HG03378 (cell line): ENCODE results near the gene COX5A.
"Not testable (repeated sequence)": the region's sequence is repeated elsewhere in the genome, so short reads cannot be mapped to it uniquely, and the experiment has no call there.

Experiments
- ATAC-seq: cut with Tn5 transposase; IDR thresholded peaks from one replicate; pipeline ENCODE4 v1.9.1; 2021; ENCODE audit warnings: mild to moderate bottlenecking, moderate library complexity; ENCODE audit not compliant: unreplicated experiment

The COX5A gene

GRCh38 chr15:74902295-74903075 is 35.4 kb downstream of the COX5A start:
- ATAC-seq: no peak

- ATAC-seq: no peak
These were observed 36.2 kb downstream of the COX5A start for GRCh38 chr15:74901612-74902063.

DNA sequence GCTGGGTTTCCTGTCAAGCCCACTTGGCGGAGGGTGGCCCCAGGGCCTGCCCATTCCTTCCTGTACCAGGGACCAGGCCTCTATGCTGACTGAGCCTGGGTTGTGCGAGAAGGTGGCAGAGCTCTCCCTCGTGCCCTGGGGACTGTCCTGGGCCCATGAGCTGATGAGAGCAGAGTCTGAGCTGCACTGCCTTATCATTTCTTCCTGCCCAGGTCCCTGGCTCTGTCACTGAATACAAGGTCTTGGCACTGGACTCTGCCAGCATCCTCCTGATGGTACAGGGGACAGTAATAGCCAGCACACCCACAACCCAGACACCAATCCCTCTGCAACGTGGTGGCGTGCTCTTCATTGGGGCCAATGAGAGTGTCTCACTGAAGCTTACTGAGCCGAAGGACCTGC is 40.6 kb downstream of the COX5A start:
- ATAC-seq: no peak

GRCh38 chr15:74896316-74896715 is 41.6 kb downstream of the COX5A start:
- no peak for ATAC-seq

DNA sequence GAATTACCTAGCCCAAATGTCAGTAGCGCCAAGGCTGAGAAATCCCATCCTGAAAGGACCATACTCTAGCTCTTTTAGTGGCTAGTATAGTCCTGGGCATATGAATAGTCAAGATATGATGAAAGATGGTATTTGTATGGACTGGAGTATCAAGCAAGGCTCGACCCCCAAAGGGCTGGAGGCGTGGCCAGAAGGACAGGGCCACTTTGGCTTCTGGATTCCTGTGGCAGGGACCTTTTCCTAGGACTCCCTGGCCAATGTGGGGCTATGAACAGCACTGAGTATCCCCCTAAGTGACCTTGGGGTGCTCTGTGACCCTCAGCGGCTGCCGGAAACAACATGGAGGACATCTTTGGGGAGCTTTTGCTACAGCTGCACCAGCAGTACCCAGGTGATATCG is 42.0 kb downstream of the COX5A start:
- no peak for ATAC-seq

- ATAC-seq: not testable (repeated sequence)
These were observed 43.5 kb downstream of the COX5A start for GRCh38 chr15:74894383-74894782.

- no peak for ATAC-seq
These were observed 44.2 kb downstream of the COX5A start for GRCh38 chr15:74893627-74894026.

DNA sequence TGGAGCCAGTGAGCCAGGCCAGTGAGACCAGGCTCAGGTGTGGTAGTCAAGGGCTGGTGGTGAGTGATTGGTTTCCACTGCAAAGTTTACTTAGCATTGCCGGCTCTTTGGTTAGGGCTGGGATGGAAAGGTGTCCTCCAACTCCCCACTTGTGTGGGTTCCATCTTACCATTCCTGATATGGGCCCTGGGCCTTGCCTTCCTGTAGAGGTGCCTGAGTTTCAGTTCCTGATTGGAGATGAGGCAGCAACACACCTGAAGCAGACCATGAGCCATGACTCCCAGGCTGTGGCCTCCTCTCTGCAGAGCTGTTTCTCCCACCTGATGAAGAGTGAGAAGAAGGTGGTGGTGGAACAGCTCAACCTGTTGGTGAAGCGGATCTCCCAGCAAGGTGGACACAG is 44.9 kb downstream of the COX5A start:
- ATAC-seq: no peak

- no peak for ATAC-seq
These were observed 45.6 kb downstream of the COX5A start for GRCh38 chr15:74892313-74892712.

GRCh38 chr15:74891469-74891868 is 46.4 kb downstream of the COX5A start:
- no peak for ATAC-seq

- no peak for ATAC-seq
These were observed 47.3 kb downstream of the COX5A start for GRCh38 chr15:74890665-74890960.

GRCh38 chr15:74889883-74890664 is 47.8 kb downstream of the COX5A start, which contains the start of gene MPI:
MPI (plus strand) TSS chr15:74890042; CDS start chr15:74890074, 32 bp downstream.
- ATAC-seq: peak; percentile 68

GRCh38 chr15:74889390-74889882 is 48.4 kb downstream of the COX5A start:
- no peak for ATAC-seq

DNA sequence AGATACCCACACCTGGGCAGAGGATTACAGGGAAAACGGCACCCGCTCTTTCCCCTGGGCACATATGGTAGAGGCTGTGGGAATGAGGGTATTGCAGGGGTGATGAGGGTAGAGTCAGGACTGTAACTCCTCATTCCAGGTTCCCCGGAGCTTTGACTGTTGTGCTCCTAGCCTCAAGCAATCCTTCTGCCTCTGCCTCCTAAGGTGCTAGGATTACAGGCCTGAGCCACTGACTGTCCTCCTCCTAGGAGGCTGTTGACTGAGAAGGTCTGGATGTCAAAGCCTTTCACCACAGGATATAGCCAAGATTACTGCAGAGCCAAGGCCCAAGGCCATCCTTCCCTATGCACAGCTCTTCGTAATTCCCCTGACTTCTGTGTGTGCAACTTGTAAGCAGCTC is 49.2 kb downstream of the COX5A start:
- ATAC-seq: no peak

DNA sequence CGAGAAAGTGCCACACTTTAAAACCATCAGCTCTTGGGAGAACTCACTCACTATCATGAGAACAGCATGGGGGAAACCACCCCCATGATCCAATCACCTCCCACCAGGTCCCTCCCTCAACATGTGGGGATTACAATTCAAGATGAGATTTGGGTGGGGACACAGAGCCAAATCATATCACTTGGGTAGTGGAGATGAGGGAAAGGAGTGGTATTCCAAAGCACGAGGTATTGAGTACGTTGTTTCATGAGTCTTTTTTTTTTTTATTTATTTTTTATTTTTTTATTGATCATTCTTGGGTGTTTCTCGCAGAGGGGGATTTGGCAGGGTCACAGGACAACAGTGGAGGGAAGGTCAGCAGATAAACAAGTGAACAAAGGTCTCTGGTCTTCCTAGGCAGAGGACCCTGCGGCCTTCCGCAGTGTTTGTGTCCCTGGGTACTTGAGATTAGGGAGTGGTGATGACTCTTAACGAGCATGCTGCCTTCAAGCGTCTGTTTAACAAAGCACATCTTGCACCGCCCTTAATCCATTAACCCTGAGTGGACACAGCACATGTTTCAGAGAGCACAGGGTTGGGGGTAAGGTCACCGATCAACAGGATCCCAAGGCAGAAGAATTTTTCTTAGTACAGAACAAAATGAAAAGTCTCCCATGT is 50.2 kb downstream of the COX5A start:
- not testable (repeated sequence) for ATAC-seq

GRCh38 chr15:74885461-74885860 is 52.4 kb downstream of the COX5A start:
- ATAC-seq: no peak

- no peak for ATAC-seq
These were observed 53.2 kb downstream of the COX5A start for GRCh38 chr15:74884428-74885223.

- ATAC-seq: no peak
These were observed 55.3 kb downstream of the COX5A start for GRCh38 chr15:74882528-74882927.

- no peak for ATAC-seq
These were observed 59.6 kb downstream of the COX5A start for GRCh38 chr15:74878273-74878672.

GRCh38 chr15:74873756-74874424 is 64.0 kb downstream of the COX5A start:
- peak; percentile 4 for ATAC-seq
